Stimulated activated CD4-positive, alpha-beta T cell treated with anti-CD3 and anti-CD28 coated beads, Interleukin-12 subunit alpha, Interleukin-12 subunit beta, amount 100 ng/mL, for 24 hours (primary cell): ENCODE measurements around the gene ZNF135.

Source experiments
- DNase-seq, 2 experiments: peaks; one replicate each; pipeline ENCODE4 v3.0.0-alpha.2; 2020; ENCODE audit warnings: low read depth in 2 of 2

The ZNF135 gene

GRCh38 chr19:58046856-58047255 is 12.2 kb upstream of the ZNF135 start:
- DNase-seq, result no peak

GRCh38 chr19:58047672-58048071 is 11.4 kb upstream of the ZNF135 start:
- no peak for DNase-seq

GRCh38 chr19:58052256-58052655 is 6.8 kb upstream of the ZNF135 start:
- DNase-seq, result no peak

- no peak for DNase-seq
Observed at GRCh38 chr19:58053480-58054156, 5.5 kb upstream of the ZNF135 start.

- DNase-seq, result no peak
Observed at GRCh38 chr19:58054901-58055874, 3.9 kb upstream of the ZNF135 start.

GRCh38 chr19:58056261-58056660 is 2.8 kb upstream of the ZNF135 start:
- DNase-seq, result no peak

GRCh38 chr19:58056861-58057260 is 2.2 kb upstream of the ZNF135 start:
- no peak for DNase-seq

- DNase-seq, result no peak
Observed at GRCh38 chr19:58058467-58058866, 615 bp upstream of the ZNF135 start.

GRCh38 chr19:58059671-58060078 is 593 bp downstream of the ZNF135 start:
- no peak for DNase-seq

- no peak for DNase-seq
Observed at GRCh38 chr19:58060231-58060630, 1.1 kb downstream of the ZNF135 start.

GRCh38 chr19:58063712-58064111 is 4.6 kb downstream of the ZNF135 start:
- no peak for DNase-seq

GRCh38 chr19:58067240-58067912 is 8.3 kb downstream of the ZNF135 start:
- DNase-seq, result no peak

GRCh38 chr19:58079792-58080191 is 20.7 kb downstream of the ZNF135 start:
- DNase-seq, result no peak

- no peak for DNase-seq
Observed at GRCh38 chr19:58083021-58083420, 23.9 kb downstream of the ZNF135 start.

GRCh38 chr19:58084596-58085347 is 25.7 kb downstream of the ZNF135 start:
- DNase-seq, result no peak

GRCh38 chr19:58085348-58085875 is 26.3 kb downstream of the ZNF135 start:
- no peak for DNase-seq

- DNase-seq, result no peak
Observed at GRCh38 chr19:58086825-58087710, 28.0 kb downstream of the ZNF135 start.

- no peak for DNase-seq
Observed at GRCh38 chr19:58088521-58089052, 29.5 kb downstream of the ZNF135 start.

- no peak for DNase-seq
Observed at GRCh38 chr19:58089846-58090245, 30.8 kb downstream of the ZNF135 start.
